ENCODE data around the gene RBBP8.
"Not testable (repeated sequence)": the region's sequence is repeated elsewhere in the genome, so short reads cannot be mapped to it uniquely, and the experiment has no call there.

RBBP8 gene

DNA sequence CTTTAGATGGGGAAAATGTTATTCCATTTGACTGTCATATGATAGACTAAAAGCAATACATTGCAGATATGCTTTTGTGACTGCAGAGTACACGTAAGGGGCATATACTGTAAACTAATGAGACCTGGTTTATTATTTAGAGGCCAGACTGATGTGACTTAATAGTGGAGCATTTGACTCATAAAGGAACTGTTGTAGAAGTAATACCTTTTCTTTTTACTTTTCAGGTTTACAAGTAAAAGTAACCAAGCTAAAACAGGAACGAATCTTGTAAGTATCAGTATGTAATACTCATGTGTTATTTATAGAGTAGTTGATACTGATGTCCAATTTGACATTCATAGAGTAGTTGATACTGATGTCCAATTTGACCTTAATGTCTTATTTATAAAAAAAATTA is 13.1 kb downstream of the RBBP8 start:
- DNase-seq (ENCODE audit: low read depth), result no peak

DNA sequence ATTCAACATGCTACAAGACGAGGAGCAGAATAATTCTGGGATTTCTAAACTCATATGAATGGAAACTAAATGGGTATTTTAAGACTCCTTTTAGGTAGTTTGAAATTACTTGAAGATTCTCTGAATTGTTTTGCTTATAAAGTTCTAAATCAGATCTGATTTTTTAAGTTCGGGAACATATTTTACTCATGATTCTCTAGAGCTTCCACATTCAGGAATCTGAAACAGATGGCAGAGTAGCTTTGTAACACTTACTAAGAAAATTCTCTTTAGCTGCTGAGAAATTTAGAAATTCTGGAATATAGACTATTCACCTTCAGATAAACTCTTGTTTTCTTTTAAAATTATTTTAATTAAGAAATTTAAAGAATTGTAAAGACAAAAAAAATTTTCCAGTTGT is 13.7 kb downstream of the RBBP8 start:
- no peak for DNase-seq (ENCODE audit: low read depth)

DNA sequence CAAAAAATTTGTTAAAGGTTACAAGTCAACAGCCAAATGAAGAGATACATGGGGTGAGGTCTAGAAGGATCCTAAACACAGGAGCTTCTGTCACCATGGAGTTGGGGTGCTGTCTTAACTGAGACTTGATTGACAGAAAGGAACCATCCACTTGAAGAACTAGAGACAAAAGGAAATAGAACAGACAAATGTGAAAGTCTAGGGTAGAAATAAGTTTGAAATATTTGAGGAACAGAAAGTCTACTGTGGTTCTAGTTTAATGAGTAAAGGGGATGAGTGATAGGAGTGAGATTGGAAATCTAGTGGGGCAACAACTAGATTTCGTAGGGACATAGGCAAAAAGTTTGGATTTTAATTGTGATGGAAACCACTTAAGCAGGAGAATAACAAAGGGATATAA is 18.7 kb downstream of the RBBP8 start:
- DNase-seq (ENCODE audit: low read depth), result no peak

DNA sequence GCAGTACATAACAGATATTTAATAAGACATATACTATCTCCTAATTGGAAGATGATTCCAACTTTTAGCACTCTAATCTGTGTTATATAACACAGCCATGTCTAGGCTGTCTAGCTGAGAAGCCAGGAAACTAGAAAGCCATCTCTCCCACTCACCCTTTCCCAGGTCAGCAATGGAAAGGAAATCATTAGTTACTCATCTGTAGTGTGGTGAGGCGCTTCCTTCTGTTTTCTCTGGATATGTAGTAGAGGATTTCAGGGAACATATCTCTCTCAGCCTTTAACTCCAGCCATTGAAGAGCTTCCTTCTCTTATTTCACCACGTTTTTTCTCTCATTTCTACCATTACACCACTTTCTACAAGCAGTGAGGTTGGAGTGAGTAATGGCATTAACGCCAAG is 19.4 kb downstream of the RBBP8 start:
- no peak for DNase-seq (ENCODE audit: low read depth)

DNA sequence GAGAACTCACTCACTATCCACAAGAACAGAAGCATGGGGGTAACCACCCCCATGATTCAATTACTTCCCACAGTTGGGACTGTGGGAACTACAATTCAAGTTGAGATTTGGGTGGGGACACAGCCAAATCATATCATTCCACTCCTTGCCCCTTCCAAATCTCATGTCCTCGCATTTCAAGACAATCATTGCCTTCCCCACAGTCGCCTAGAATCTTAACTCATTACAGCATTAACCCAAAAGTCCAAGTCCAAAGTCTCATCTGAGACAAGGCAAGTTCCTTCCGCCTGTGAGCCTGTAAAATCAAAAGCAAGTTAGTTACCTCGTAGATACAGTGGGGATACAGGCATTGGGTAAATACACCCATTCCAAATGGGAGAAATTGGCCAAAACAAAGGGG is 20.9 kb downstream of the RBBP8 start:
- not testable (repeated sequence) for DNase-seq (ENCODE audit: low read depth)

DNA sequence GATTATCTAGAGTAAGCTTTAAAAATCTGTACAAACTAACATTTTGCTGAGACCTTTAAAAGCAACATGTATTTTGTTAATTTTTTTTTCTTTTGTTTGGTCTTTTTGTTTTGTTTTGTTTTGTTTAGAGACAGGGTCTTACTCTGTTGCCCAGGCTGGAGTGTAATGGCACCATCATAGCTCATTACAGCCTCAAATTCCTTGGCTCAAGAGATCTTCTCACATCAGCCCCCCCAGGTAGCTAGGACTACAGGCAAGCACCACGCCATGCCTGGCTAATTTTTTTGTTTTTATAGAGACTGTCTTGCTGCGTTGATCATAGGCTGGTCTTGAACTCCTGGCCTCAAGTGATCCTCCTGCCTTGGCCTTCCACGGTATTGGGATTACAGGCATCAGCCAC is 23.1 kb downstream of the RBBP8 start:
- DNase-seq (ENCODE audit: low read depth), result no peak

DNA sequence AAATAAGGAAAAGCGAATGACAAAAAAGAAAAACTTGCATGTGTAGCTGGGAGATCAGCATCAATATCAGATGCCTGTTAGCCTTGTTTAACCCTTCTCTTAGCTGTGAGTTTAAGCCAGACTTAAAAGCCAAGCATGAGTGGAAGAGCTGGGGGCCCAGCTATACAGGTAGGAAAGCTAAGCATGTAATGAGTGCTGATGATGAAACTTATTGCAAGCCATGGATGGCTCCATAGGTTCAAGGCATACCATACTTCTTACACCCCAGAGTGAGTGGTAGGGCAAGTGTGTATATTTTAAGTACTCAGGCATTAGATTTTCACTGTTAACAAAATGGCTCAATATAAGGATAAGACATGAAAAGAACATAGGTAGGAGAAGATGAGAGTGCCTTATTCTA is 28.0 kb downstream of the RBBP8 start:
- DNase-seq (ENCODE audit: low read depth), result no peak

DNA sequence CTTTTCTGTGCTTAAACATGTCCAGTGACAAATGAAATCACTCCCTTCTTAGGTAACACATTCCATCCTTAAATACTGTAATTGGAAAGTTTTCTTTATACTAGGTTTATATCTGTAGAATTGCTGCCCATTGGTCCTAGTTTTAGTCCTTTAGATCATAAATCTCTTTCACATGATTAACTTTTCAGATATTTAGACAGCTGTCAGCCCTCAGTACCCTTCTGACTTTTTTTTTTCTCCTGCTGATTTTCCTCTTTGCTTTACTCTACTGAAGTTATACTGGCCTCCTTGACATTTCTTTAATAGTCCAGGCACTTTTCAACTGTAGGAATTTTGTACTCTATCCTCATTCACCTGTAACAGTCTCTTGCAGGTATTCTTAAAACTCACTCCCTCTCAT is 28.9 kb downstream of the RBBP8 start:
- DNase-seq (ENCODE audit: low read depth), result no peak

DNA sequence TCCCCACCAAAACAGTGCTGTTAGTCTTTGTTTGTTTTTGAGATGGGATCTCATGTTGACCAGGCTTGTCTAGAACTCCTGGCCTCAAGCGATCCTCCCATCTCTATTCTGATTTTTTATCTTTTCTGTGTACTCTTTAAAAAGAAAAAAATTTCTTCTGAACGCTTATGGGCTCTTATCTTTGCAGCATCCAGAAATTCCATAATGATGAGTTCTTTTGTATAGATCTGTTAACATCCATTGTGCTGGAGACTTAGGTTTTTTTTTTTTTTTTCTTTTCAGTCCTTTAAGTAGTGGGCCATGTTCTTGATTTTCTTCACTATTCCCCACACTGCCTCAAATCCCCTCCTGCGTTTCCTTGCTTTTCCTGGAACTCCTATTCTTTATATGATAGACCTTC is 31.0 kb downstream of the RBBP8 start:
- no peak for DNase-seq (ENCODE audit: low read depth)

DNA sequence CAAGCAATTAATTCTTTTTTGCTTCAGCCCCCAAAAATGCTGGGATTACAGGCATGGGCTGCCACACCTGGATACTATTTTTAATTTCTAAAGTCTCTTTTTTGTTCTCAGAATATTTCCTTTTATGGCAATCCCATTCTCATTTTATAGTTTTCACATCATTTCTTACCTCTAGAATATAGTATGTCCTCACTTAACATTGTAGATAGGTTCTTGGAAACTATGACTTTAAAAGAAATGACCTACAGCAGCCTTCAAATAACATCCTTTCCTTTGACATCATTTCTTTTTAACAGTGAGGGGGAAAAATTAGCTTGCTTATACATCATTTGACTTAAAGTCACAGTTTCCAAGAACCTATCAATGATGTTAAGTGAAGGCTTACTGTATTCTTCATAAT is 31.6 kb downstream of the RBBP8 start:
- DNase-seq (ENCODE audit: low read depth), result no peak

DNA sequence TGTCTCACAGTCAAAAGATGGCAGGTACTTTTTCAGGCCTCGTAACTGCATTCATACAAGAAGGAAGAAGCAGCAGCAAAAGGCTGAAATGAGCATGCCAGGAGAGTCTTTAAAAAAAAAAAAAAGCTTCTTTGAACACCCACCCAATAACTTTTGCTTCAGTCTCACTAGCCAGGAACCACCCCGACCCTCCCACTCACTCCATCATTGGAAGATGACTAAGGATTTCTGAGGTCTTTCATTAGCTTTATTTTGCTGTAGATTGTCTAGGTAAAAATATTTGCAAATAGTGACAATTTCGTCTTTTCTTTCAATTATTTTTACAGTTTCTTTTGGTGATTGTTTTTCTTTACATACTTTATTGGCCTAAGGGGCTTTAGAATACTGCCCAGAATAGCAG is 37.9 kb downstream of the RBBP8 start:
- DNase-seq (ENCODE audit: low read depth), result no peak

DNA sequence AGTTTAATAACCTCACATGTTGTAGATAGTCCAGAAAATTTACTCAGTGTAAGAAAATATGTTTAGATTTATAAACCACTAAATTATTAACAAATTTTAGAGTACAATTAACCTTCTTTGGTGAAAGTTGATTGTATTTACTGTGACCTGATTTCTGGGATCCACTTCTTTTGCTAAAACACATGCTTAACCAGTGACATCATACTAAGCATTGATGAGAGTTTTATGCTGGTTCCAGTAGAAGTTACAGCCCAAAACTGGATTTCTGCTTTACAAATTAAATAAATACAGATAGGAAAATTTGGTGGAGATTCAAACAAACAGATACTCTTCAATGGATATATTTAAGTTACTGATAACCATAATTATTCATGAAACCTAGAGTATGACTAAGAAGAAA is 40.9 kb downstream of the RBBP8 start:
- no peak for DNase-seq (ENCODE audit: low read depth)

DNA sequence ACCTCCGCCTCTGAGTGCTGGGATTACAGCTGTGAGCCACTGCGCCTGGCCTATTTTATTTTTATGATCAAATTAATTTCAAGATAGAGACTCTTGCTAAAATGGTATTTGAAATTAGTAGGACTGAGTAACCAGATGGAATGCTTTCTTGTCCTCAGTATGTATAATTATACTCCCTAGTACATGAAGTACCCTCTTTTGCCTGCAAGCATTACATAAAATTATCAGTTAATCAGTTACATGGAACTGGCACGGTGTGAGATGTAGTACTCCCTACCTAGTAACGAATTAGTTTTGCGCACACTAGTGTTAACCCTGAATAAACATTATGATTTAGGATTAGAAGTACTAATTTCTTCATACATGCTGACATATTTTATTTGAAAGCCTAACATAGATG is 41.6 kb downstream of the RBBP8 start:
- no peak for DNase-seq (ENCODE audit: low read depth)

DNA sequence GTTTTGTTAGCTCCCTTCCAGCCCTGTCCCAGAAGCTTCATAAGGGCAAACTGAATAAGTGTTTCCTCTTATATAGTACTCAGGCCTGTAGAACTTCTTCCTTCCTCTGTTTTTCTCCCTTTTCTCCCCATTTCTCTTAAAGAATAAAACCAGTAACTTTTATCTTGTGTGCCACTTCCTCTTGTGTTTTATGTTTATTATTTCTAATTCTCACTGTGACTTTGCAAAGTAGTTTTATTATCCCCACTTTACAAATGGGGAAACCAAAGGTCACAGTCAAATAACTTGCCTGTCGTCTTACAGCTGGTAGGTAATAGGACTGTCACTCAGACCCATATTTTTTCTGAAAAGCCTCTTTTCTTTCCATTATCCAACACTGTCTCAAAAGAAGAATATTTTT is 42.4 kb downstream of the RBBP8 start:
- no peak for DNase-seq (ENCODE audit: low read depth)

DNA sequence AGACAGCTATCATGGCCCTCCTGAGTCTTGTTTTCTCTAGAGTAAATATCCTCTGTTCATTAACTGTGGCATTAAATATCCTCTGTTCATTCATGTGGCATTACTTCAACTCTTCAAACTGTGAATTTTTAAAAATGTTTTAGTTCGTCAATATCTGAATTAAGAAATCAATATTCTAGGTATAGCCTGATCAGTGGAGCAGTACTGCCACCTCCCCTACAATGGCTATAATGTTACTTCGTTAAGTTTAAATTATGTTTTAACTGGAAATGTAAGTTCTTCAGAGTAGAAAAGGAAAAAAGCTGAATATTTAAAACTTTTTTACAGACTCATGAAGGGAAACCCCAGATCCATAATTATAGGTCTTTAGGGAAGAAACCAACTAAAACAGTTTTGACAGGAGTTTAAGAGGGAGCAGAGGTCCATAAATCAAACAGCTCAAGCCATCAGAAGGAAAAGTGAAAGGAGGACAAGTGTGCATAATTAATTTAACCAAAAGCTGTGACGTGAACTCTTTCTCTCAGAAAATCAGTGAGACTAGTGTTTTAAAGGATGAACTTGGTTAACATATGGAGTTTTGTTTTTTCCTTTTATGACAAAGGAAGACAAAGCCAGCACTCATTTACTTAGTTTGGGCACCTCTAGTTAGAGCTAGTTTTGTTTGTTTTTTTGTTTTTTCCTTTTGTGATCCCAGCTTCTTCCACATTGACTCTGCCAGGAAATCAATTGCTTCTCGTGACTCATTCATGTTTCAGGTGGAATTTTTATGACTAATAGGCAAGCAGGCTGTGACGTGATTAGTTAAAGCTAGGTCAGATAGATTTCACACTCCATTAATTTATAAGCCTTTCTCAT is 44.9 kb downstream of the RBBP8 start:
- no peak for DNase-seq (ENCODE audit: low read depth)

DNA sequence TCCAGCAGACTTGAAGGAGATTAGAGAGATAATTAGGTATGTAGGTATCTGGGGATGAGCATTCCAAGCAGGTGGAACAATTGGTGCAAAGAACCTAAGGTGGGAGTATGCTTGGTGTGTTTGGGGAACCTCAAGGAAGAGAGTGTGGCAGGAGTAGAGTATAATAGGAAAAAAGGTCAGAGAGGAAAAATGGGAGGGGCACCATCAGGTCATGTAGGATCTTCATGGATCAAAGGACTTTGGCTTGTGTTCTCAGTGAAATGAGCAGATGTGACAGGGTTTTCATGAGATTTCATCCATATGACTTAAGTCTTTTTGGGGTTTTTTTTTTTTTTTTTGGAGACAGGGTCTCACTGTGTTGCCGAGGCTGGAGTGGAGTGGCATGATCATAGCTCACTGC is 47.3 kb downstream of the RBBP8 start:
- no peak for DNase-seq (ENCODE audit: low read depth)

DNA sequence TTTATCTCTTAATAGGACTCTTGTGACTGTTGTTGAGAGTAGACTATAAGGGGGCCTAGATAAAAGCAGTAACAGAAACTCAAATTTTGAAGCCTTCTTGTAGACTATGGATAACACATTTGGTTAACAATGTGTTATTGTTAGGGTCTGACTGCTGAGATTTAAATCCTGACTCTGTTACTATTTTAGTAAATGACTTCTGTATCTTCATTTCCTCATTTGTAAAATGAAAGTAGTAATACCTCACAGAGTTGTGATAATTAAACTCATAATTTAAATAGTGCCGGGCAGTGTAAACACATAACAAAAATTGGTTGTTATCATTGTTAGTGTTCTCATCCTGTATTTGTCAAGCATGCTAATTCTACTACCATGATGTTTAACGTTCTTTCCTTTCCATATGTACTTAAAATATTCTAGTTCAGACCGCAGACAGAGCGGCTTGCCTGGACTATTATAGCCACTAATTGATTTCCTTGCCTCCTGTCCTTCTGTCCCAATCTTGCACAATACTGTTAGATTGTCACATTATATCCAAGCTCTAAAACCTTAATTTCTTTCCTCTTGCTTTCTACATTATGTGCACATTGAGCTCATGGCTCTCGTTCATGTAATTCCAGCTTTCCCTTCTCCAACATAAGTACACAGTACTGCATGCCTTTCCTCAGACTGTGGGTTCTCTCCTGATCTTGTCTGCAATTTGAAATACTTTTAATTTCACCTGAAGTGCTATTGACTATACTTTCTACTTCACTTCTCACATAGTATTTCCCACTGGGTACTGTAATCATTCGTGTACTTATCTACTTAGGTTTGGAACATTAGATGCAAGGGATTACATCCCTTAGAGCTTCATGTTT is 48.4 kb downstream of the RBBP8 start:
- DNase-seq (ENCODE audit: low read depth), result no peak

DNA sequence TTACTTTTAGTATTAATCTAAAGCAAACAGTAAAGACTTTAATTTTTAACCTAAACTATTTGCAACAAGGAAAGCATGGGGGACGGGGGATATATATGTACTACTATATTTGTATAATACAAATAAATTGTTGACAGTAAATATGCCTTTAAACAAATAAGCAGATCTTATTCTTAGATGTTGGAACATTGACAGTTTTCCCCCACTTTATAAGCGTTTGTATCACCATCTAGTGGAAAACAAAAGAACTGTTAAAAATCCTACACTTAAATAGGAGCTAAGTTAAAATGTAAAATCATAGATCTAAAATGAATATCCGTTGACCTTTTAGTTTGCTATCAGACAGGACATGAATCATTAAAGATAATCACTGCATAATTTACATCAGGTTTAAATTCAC is 50.0 kb downstream of the RBBP8 start:
- no peak for DNase-seq (ENCODE audit: low read depth)

DNA sequence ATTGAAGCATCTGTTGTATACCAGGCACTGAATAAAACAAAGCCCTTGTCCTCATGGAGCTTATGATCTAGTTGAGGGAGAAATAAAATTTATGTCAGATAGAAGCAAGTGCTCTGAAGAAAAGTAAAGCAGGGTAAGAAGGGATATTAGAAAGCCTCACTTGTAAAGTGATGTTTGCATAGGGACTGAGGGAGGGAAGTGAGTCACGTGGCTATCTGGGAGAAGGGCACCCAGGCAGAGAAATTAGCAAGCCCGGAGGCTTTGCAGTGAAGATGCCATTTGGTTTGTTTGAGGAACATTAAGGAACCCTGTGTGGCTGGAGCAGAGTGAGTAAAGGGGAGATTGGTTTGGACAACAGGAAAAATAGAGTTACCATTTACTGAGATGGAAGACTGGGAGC is 52.1 kb downstream of the RBBP8 start:
- no peak for DNase-seq (ENCODE audit: low read depth)

DNA sequence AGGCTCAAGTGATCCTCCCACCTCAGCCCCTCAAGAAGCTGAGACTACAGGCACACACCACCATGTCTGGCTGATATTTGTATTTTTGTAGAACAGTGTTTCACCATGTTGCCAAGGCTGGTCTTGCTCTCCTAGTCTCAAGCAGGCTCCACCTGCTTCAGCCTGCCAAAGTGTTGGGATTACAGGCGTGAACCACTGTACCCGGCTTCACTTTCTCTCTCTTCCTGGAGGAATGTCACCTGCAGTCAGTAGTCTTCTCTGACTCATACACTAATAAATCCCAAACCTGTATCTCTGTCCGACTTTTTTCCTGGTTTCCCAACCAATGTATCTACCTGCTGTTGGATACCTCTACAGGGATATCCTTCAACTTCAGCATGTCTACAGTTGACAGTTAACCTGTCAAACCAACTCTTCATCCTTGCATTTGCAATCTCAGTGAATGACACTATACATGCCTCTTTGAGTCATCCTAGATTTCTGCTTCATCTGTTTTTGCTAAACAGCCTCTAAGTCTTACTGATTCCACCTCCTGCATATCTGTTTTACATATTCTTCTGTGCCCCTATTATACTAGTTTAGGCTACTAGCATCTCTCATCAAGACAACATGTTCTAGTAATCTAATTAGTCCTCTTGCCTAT is 54.5 kb downstream of the RBBP8 start:
- DNase-seq (ENCODE audit: low read depth), result no peak

DNA sequence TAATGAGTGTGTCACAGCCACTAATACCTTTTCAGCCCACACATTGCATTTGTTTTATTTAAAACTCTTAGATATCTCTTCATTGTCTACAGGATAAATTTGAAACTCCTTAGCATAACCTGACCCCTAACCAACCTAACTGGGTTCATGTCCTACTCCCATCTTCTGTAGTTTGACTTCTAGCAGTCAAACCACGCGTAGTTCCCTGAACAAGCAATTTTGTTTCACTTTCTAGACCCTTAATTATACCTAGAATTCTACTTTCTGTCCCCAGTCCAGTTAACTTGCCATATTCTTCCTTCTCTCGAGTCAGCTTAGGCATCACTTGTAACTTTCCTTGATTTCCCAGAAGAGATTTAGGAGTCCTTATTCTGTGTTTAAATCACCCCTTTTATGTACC is 55.1 kb downstream of the RBBP8 start:
- no peak for DNase-seq (ENCODE audit: low read depth)

DNA sequence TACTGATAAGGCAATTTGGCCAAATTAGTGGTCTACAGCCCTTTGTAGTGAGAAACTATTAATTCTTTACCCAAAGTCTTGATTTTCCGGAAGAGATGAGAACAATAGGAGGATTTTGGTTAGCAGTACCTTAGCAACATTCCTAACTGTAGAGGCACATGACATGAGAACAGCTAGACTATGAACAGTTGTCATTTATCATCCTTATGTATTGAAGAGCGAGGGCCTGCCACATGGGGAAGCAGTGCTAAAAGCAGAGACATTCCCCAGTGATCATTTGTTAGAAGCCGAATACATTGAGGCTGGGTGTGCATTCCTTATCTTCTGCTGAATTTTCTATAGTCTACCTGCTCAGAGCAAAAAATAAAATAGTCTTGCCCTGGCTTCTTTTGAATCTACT is 65.2 kb downstream of the RBBP8 start:
- DNase-seq (ENCODE audit: low read depth), result no peak

DNA sequence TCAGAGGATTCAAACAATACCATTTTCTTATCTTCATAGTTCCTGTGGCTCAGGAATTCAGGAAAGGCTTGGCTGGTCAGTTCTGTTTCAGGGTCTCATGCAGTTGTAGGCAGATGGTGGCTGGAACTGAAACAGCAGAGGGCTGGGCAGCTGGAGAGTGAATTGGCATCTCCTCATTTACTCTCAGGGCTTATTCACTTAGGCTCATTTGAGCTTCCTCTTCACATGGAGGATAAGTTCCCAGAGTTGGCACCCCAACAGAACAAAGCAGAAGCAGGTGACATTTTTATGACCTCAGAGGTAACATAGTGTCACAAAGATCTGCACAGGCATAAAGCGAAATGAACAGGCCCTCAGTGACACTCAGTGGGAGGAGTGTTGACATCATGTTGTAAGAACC is 66.1 kb downstream of the RBBP8 start:
- DNase-seq (ENCODE audit: low read depth), result no peak

All from activated T-helper 9 cell treated with anti-CD3 and anti-CD28 coated beads, Interleukin-2, amount 50 U/mL, for 16 hours (primary cell).